SK-N-SH (cell line): ENCODE data around the gene EXOC3L1.

Experiments used
- CTCF ChIP-seq: fragments of 200-600 bp; sonication (generic); IDR thresholded peaks from 2 replicates; pipeline ENCODE4 v1.6.1; 2017; ENCODE audit warnings: antibody characterized with exemption, mild to moderate bottlenecking, moderate library complexity
- GATA2 ChIP-seq: sonication (generic); formaldehyde crosslinking; IDR thresholded peaks from 2 replicates; pipeline ENCODE4 v1.5.0; 2020; ENCODE audit warnings: mild to moderate bottlenecking, missing genetic modification reagents
- MAX ChIP-seq: IDR thresholded peaks from 2 replicates; pipeline ENCODE4 v1.4.0; 2012; ENCODE audit warnings: low read depth
- MXI1 ChIP-seq: IDR thresholded peaks from 2 replicates; pipeline ENCODE4 v1.6.1; 2012; ENCODE audit warnings: mild to moderate bottlenecking, low read depth, low read length, improper control_type of control experiment
- SMC3 ChIP-seq: IDR thresholded peaks from 2 replicates; pipeline ENCODE4 v1.6.1; 2012; ENCODE audit warnings: low read depth, low read length, improper control_type of control experiment

- TF ChIP-seq MXI1, result no peak
- no peak for TF ChIP-seq CTCF
- TF ChIP-seq SMC3, result no peak
- no peak for TF ChIP-seq MAX
- no peak for TF ChIP-seq GATA2
Observed at GRCh38 chr16:67137605-67138004, 52.3 kb downstream of the EXOC3L1 start.
